ENCODE measurements around the gene TEKT2. TPM values are rescaled to one million over a fixed set of nuclear protein-coding genes. Genes with fewer than 3 reads are reported as not detected.

TEKT2 gene
- total and polyA plus RNA-seq, 2 experiments from 2014 or later: not detected

GRCh38 chr1:36101546-36101945, 17.7 kb downstream of the TEKT2 start:
- 96 to 99% methylated on average over 5 of the region's 5 CpGs for WGBS, 2 experiments (ENCODE audit: low coverage in 1 of 2, low lambda C conversion rate in 2 of 2, missing lambda C conversion rate in 2 of 2)
- Histone ChIP-seq H2AFZ (no peak overlapping the region), H3K4me1 (ENCODE audit: insufficient read depth) (0 out of 2 replicates have a peak, but pooled peaks cover 3% of the 10 kb centered on the region), H3K9ac (no peak overlapping the region), H3K9me3 (ENCODE audit: low read depth) (no peaks in the 10 kb centered on the region), H3K4me2 (ENCODE audit: unreplicated experiment) (no peak overlapping the region), H3K36me3 (ENCODE audit: low read depth) (no peaks in the 10 kb centered on the region), H3F3A (ENCODE audit: insufficient read depth) (no peaks in the 10 kb centered on the region), H4K20me1 (ENCODE audit: insufficient read depth) (no peaks in the 10 kb centered on the region), H3K9me2 (ENCODE audit: insufficient read depth) (no peaks in the 10 kb centered on the region), H3K4me3 (no peak overlapping the region), H3K27ac (no peak overlapping the region), H3K27me3 (replicated peaks; ENCODE audit: insufficient read depth) (no peaks in the 10 kb centered on the region), H3K79me2 (ENCODE audit: insufficient read depth) (no peaks in the 10 kb centered on the region)
- no peak for DNase-seq
- in situ Hi-C loops (cut with MboI): loop anchor here (10.0 kb wide), 1 partner anchor 193 kb away; no protein-coding TSS in a partner anchor
- no peak for TF ChIP-seq EZH2 (IDR thresholded peaks at IDR 0.05; ENCODE audit: insufficient read depth, poor library complexity, severe bottlenecking)
- TF ChIP-seq EZH2phosphoT487 (IDR thresholded peaks at IDR 0.05; ENCODE audit: insufficient read depth, low read depth): no peak

GRCh38 chr1:36106269-36106668, 22.4 kb downstream of the TEKT2 start:
- H3K27me3 ChIP-seq (replicated peaks; ENCODE audit: insufficient read depth): no peaks in the 10 kb centered on the region
- TF ChIP-seq EZH2phosphoT487 (IDR thresholded peaks at IDR 0.05; ENCODE audit: insufficient read depth, low read depth) (no peak), EZH2 (IDR thresholded peaks at IDR 0.05; ENCODE audit: insufficient read depth, poor library complexity, severe bottlenecking) (no peak)
- H3K9ac ChIP-seq: no peak overlapping the region
- no peaks in the 10 kb centered on the region for H3K9me2 ChIP-seq (ENCODE audit: insufficient read depth)
- no peaks in the 10 kb centered on the region for H3K36me3 ChIP-seq (ENCODE audit: low read depth)
- no peaks in the 10 kb centered on the region for H4K20me1 ChIP-seq (ENCODE audit: insufficient read depth)
- no peak overlapping the region for H2AFZ ChIP-seq
- H3F3A ChIP-seq (ENCODE audit: insufficient read depth): 0 out of 2 replicates have a peak, but pooled peaks cover 3% of the 10 kb centered on the region
- 48 to 49% methylated on average over 5 of the region's 5 CpGs for WGBS, 2 experiments (ENCODE audit: low coverage in 1 of 2, low lambda C conversion rate in 2 of 2, missing lambda C conversion rate in 2 of 2)
- H3K4me1 ChIP-seq (ENCODE audit: insufficient read depth): peaks cover 13% of the 10 kb centered on the region
- H3K79me2 ChIP-seq (ENCODE audit: insufficient read depth): no peaks in the 10 kb centered on the region
- DNase-seq: no peak
- H3K4me3 ChIP-seq: no peak overlapping the region
- H3K4me2 ChIP-seq (ENCODE audit: unreplicated experiment): no peak overlapping the region
- in situ Hi-C loops (cut with MboI): loop anchor here (10.0 kb wide), 1 partner anchor 189 kb away; no protein-coding TSS in a partner anchor
- no peak overlapping the region for H3K27ac ChIP-seq
- H3K9me3 ChIP-seq (ENCODE audit: low read depth): no peaks in the 10 kb centered on the region

GRCh38 chr1:36107394-36107793, 23.5 kb downstream of the TEKT2 start:
- Histone ChIP-seq H3K4me1 (ENCODE audit: insufficient read depth) (peaks cover 13% of the 10 kb centered on the region), H3K79me2 (ENCODE audit: insufficient read depth) (no peaks in the 10 kb centered on the region), H3K27ac (no peak overlapping the region), H3K4me3 (no peak overlapping the region), H2AFZ (no peak overlapping the region), H3K27me3 (replicated peaks; ENCODE audit: insufficient read depth) (no peaks in the 10 kb centered on the region), H3K9ac (no peak overlapping the region), H3F3A (ENCODE audit: insufficient read depth) (0 out of 2 replicates have a peak, but pooled peaks cover 3% of the 10 kb centered on the region), H3K4me2 (ENCODE audit: unreplicated experiment) (no peak overlapping the region), H3K36me3 (ENCODE audit: low read depth) (no peaks in the 10 kb centered on the region), H4K20me1 (ENCODE audit: insufficient read depth) (no peaks in the 10 kb centered on the region), H3K9me3 (ENCODE audit: low read depth) (no peaks in the 10 kb centered on the region), H3K9me2 (ENCODE audit: insufficient read depth) (no peaks in the 10 kb centered on the region)
- DNase-seq: peak; percentile 28
- TF ChIP-seq EZH2 (IDR thresholded peaks at IDR 0.05; ENCODE audit: insufficient read depth, poor library complexity, severe bottlenecking) (no peak), EZH2phosphoT487 (IDR thresholded peaks at IDR 0.05; ENCODE audit: insufficient read depth, low read depth) (no peak)
- WGBS, 2 experiments (ENCODE audit: low coverage in 1 of 2, low lambda C conversion rate in 2 of 2, missing lambda C conversion rate in 2 of 2): 67 to 72% methylated on average over 7 to 9 of the region's 9 CpGs
- in situ Hi-C loops (cut with MboI): loop anchor here (10.0 kb wide), 1 partner anchor 187 kb away; no protein-coding TSS in a partner anchor

- Histone ChIP-seq H4K20me1 (ENCODE audit: insufficient read depth) (no peaks in the 10 kb centered on the region), H3K9ac (no peak overlapping the region), H2AFZ (no peak overlapping the region), H3K79me2 (ENCODE audit: insufficient read depth) (no peaks in the 10 kb centered on the region), H3K36me3 (ENCODE audit: low read depth) (no peaks in the 10 kb centered on the region), H3K4me2 (ENCODE audit: unreplicated experiment) (no peak overlapping the region), H3K9me3 (ENCODE audit: low read depth) (no peaks in the 10 kb centered on the region), H3K27ac (no peak overlapping the region), H3K4me3 (no peak overlapping the region), H3K9me2 (ENCODE audit: insufficient read depth) (no peaks in the 10 kb centered on the region), H3K27me3 (replicated peaks; ENCODE audit: insufficient read depth) (no peaks in the 10 kb centered on the region), H3K4me1 (ENCODE audit: insufficient read depth) (peaks cover 13% of the 10 kb centered on the region), H3F3A (ENCODE audit: insufficient read depth) (0 out of 2 replicates have a peak, but pooled peaks cover 3% of the 10 kb centered on the region)
- TF ChIP-seq EZH2 (IDR thresholded peaks at IDR 0.05; ENCODE audit: insufficient read depth, poor library complexity, severe bottlenecking) (no peak), EZH2phosphoT487 (IDR thresholded peaks at IDR 0.05; ENCODE audit: insufficient read depth, low read depth) (no peak)
- DNase-seq: no peak
- in situ Hi-C loops (cut with MboI): loop anchor here (10.0 kb wide), 1 partner anchor 186 kb away; no protein-coding TSS in a partner anchor
- WGBS, 2 experiments (ENCODE audit: low coverage in 1 of 2, low lambda C conversion rate in 2 of 2, missing lambda C conversion rate in 2 of 2): 82 to 85% methylated on average over 9 to 14 of the region's 14 CpGs
Observed at GRCh38 chr1:36108314-36108713, 24.4 kb downstream of the TEKT2 start.

Measured in GM23248 (cell line).